Stimulated activated naive B cell treated with anti-CD40 and anti-IgM and Interleukin-4, amounts not matched to agents 10 μg/mL and 1 μg/mL and 100 μg/mL, for 72 hours (primary cell): Measurements from ENCODE around the gene MGRN1.

Experiments used
- ATAC-seq, 2 donors: fragments of 150-1000 bp; cut with Tn5 transposase; replicated peaks; 2 replicates each; pipeline ENCODE4 v1.10.0; 2021; ENCODE audit warnings: moderate library complexity in 1 of 2
- DNase-seq: peaks from one replicate; pipeline ENCODE4 v3.0.0; 2021
- H3K27ac Mint-ChIP-seq: one replicate; pipeline ENCODE4 v1.8.0; 2022; ENCODE audit warnings: mild to moderate bottlenecking, mixed read lengths
- H3K27me3 Mint-ChIP-seq, 2 donors: one replicate each; pipeline ENCODE4 v1.8.0; 2022; ENCODE audit warnings: mixed read lengths in 2 of 2
- H3K36me3 Mint-ChIP-seq, 2 donors: one replicate each; pipeline ENCODE4 v1.8.0; 2022; ENCODE audit warnings: mixed read lengths in 2 of 2, mild to moderate bottlenecking in 1 of 2
- H3K4me1 Mint-ChIP-seq, 2 donors: one replicate each; pipeline ENCODE4 v1.8.0; 2022; ENCODE audit warnings: mixed read lengths in 2 of 2, mild to moderate bottlenecking in 1 of 2
- H3K4me3 Mint-ChIP-seq, 2 donors: one replicate each; pipeline ENCODE4 v1.8.0; 2022; ENCODE audit warnings: mild to moderate bottlenecking in 2 of 2, mixed read lengths in 2 of 2, moderate library complexity in 1 of 2
- H3K9me3 Mint-ChIP-seq, 2 donors: one replicate each; pipeline ENCODE4 v1.8.0; 2022; ENCODE audit warnings: mixed read lengths in 2 of 2, mild to moderate bottlenecking in 1 of 2

Gene MGRN1

DNA sequence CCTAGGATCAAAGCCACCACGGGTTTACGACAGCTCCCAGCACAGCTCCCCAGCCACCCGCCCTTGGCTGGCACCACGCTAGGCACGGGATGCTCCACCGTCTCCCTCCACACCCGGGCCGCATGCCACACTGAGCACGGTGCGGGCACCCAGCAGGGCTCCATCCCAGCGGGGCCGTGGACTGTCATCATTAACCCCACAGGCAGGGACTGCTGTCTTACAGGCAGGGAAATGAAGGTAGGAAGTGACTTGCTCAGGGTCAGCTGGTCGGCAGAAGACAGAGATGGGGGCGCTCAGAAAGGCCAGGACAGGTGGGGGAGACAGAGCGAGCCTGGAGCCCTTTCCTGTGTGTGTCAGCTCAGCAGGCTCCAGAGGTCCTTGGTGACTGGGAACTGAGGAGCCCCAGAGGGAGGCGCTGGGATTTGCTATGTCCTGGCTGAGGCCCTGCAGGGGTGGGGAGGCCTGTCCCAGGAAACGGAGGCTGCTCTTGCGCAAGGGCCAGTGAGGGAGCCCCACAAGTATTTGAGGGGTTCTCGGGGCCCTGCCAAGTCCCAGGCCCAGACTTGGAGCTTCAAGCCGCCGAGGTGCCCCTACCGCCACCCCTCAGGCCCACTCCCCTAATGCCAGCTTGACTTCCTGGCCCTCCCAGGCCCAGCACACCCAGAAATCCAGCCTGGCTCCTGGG lies 13.1 kb upstream of the MGRN1 start:
- H3K27me3 Mint-ChIP-seq = no peaks in the 10 kb centered on the region
- peaks cover 22 to 39% of the 10 kb centered on the region in 2 donors for H3K4me1 Mint-ChIP-seq
- no peak overlapping the region for H3K27ac Mint-ChIP-seq
- DNase-seq (no peak), ATAC-seq (no peak)
- H3K4me3 Mint-ChIP-seq = no peak overlapping the region
- peaks cover 0 to under 1% of the 10 kb centered on the region in 2 donors for H3K9me3 Mint-ChIP-seq
- H3K36me3 Mint-ChIP-seq = peaks cover 13 to 21% of the 10 kb centered on the region in 2 donors

DNA sequence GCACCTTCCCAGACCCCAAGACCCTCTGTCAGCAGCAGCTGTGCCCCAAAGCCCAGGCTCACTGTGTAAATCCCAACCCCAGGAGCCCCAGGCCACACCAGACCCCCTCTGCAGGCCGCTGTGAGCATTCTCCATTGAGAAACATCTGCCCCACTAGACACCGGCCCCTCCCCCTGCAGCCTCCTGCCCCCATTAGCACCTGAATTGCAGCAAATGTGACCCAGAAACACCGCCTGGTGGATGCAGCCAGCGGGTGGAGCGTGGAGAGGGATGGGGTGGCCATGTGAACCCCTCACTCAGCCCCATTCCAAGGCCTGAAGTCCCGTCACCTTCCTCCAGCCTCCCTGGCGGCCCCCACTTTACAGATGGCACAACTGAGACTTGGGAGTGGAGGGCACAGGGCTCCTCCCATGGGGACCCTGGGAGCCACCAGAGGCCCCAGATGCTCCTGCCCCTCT lies 12.1 kb upstream of the MGRN1 start:
- Mint-ChIP-seq H3K27me3 (no peaks in the 10 kb centered on the region), H3K27ac (no peak overlapping the region), H3K4me3 (no peak overlapping the region), H3K9me3 (peaks cover 0 to 1% of the 10 kb centered on the region in 2 donors), H3K4me1 (peaks cover 19 to 40% of the 10 kb centered on the region in 2 donors), H3K36me3 (peaks cover 8 to 13% of the 10 kb centered on the region in 2 donors)
- DNase-seq = no peak
- no peak for ATAC-seq

DNA sequence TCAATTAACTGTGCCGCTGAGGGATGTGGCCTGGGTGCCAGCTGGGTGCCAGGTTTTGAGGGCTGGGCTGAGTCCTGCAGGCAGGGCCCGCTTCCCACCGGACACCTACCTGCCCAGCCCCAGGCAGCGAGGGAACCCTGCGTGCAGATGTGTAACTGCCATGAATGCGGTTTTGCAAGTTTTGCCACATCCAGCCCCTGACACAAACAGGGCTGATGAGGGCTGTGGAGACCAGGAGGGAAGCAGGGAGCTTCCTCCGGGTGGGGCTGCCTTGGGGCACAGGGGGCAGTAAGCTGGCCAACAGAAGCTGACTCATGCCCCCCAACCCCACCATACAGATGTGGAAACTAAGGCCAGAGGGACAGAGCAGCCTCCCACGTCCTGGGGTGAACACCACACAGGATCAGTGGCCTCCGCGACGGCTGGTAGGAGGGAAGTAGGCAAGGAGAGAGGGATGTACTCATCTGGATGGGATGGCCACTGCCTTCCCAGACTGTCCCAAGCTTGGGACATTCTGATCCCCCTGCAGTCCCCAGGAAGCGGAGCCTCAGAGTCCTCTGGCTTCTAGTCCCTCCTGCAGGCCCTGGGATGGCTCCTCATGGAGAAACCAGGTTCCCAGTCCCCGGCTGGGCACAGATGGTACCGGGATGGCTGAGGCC lies 11.5 kb upstream of the MGRN1 start:
- H3K27ac Mint-ChIP-seq = peak overlapping the region; percentile 31
- no peak for ATAC-seq

DNA sequence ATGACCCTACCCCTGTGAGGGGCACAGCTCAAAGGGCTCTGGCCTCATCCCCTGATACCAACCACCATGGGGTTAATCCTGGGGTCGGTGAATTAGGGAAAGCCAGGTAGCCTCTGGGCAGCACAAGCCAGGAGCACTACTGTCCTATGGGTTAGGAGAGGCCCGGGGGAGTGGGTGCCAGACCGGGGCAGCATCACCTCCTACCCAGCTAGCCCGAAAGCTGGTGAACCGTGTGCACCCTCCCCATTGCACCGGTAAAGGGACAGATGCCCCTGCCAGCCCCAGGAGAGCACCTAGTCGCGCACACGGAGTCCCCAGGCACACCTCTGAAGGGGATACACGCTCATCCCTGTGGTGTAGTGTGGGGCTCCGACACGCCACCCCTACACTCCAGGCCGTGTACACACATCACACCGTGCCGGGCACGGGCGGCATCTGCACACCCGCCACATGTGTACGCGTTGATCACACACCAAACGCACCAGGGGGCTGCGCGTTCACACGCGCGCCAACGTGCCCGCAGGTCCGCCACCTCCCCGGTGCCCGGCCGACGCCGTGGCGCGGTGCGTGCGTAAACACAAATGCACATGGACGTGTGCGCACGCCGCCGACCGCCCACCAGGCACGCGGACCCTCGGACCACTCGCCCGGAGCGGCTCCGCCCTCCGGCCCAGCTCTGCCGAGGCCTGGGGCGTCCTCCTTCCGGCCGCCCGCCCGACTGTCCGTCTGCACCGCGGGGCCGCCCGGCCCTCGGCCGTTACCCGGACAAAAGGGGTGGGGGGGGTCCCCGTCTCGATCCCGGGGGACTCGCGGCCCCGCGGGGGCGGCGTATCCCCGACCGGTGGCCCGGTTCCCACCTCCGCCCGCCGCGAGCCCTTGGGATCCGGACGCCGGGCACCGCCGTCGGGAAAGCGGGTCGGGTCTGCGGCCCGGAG lies 10.7 kb upstream of the MGRN1 start:
- no peaks in the 10 kb centered on the region for H3K27me3 Mint-ChIP-seq
- H3K9me3 Mint-ChIP-seq = peaks cover 0 to 1% of the 10 kb centered on the region in 2 donors
- peaks cover 21 to 40% of the 10 kb centered on the region in 2 donors for H3K4me1 Mint-ChIP-seq
- ATAC-seq (peak; percentile 9 to 13), DNase-seq (peak; percentile 48)
- peak overlapping the region; percentile 75 to 84 for H3K4me3 Mint-ChIP-seq
- H3K27ac Mint-ChIP-seq = peak overlapping the region; percentile 31
- H3K36me3 Mint-ChIP-seq = peaks cover 3 to 4% of the 10 kb centered on the region in 2 donors

More for the DNA sequence above, 11.5 kb upstream of the MGRN1 start:
- Mint-ChIP-seq H3K4me1 (peaks cover 21 to 40% of the 10 kb centered on the region in 2 donors), H3K4me3 (peak overlapping the region; percentile 75 to 84), H3K36me3 (peaks cover 8 to 10% of the 10 kb centered on the region in 2 donors), H3K9me3 (peaks cover 0 to 1% of the 10 kb centered on the region in 2 donors), H3K27me3 (no peaks in the 10 kb centered on the region)
- no peak for DNase-seq

DNA sequence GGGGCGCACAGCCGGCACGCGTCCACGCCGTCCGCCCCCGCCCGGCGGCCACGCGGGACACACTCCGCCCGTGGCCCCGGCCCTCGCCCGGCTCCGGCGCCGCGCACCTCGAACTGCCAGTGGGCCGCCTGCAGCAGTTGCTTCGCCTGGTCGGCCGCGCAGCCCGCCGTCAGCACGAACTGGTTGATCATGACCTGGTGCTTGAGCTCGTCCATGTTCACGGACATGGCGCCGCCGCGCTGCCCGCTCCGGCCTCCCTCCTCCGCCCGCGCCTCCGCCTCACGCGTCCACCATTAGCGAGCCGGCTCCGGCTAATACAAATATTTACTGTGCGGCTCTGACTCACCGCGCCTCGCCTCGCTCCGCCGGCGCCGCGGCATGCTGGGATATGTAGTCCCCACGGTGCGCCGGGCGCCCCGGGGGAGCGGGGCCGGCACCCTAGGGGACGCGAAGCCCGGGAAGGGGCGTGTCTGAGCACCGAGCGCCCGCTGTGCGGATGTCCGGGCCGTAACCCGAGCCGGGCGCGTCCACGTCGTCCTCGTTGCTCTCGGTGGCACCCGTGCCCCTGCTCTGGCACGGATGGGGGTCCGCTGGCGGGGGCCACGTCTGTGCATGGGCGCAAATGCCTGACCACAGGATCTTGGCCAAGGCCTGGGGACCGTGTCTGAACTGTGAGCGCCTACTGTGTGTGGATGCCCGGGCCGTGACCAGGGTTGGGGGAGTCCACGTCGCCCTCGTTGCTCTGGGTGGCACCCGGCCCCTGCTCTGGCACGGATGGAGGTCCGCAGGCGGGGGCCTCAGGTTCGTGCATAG lies 9.8 kb upstream of the MGRN1 start, which contains the start of gene UBALD1:
UBALD1 (minus strand) TSS at position 318 of the 813 bp plus-strand sequence; CDS start at position 227, 91 bp downstream.
- Mint-ChIP-seq H3K27ac (peak within 1 kb of the TSS; percentile 97), H3K36me3 (peaks cover 1 to 4% of the 10 kb centered on the region in 2 donors), H3K4me3 (peak within 1 kb of the TSS; percentile 91 to 94), H3K27me3 (no peaks in the 10 kb centered on the region), H3K4me1 (peaks cover 21 to 40% of the 10 kb centered on the region in 2 donors), H3K9me3 (peaks cover 0 to 1% of the 10 kb centered on the region in 2 donors)
- ATAC-seq = peak; percentile 68 to 74
- DNase-seq = peak; percentile 86

DNA sequence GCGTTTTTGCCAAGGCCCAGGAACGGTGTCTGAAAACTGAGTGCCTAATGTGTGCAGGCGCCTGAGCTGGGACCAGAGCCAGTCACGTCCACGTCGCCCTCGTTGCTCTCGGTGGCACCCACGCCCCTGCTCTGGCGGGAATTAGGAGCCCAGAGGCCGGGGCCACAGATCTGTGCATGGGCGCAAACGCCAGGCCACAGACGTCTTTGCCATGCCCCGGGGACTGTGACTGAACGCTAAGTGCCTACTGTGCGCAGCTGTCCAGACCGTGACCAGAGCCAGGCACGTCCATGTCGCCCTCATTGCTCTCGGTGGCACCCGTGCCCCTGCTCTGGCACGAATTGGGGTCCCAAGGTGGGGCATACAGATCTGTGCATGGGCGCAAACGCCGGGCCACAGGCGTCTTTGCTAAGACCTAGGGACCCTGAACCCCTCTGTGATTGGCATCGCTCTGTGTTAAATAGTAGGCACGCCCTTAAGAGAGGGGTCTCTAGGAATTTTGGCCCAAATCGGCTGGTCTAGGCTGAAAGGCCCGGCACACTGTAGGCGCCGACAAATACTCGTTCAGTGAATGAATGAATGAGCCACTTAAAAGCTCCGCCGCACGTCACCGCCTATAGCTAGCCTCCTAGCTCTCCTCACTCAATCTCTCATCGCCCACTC lies 9.1 kb upstream of the MGRN1 start:
- Mint-ChIP-seq H3K4me3 (peak overlapping the region; percentile 91 to 94), H3K9me3 (peaks cover 0 to 1% of the 10 kb centered on the region in 2 donors), H3K27ac (peak overlapping the region; percentile 97), H3K27me3 (no peaks in the 10 kb centered on the region), H3K36me3 (peaks cover 1 to 4% of the 10 kb centered on the region in 2 donors), H3K4me1 (peaks cover 21 to 40% of the 10 kb centered on the region in 2 donors)
- DNase-seq (no peak), ATAC-seq (no peak)

DNA sequence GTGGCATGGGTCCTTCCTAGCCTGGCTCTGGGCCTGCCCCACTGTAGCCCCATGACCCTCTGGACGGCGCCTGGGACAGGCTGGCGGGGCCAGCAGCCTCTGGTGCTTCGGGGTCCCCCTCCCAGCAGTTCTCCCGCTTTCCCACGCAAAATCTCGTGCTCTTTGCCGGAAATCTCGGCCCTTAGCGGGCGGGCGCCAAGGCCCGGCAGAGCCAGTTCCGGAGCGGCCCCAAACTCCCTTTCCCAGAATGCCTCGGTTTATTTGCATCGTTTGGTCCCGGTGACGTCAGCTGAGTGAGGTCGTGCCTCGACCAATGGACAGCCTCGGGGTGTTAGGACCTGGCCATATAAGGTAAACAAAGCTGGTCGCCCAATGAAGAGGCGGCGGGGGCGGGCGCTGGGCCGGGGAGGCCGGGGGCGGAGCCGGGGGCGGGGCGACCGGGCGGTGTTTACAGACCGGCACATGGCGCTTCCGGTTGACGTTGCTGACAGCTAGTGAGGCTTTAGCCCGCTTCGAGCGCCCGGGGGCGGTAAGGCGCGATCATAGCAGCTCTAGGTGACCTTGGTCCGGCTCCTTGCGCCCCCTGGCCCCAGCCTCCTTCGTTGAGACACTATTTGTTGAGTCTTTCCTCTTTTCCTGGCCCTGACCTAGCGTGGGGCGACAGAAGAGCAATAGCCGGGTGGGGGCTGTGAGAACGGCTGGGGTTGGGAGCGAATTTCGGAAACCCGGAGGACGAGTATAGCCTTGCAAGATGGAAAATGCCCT lies 8.4 kb upstream of the MGRN1 start:
- Mint-ChIP-seq H3K4me3 (peak overlapping the region; percentile 94 to 96), H3K27ac (peak overlapping the region; percentile 100), H3K9me3 (peaks cover 0 to 1% of the 10 kb centered on the region in 2 donors), H3K27me3 (no peaks in the 10 kb centered on the region), H3K36me3 (peaks cover 1 to 4% of the 10 kb centered on the region in 2 donors), H3K4me1 (peaks cover 21 to 38% of the 10 kb centered on the region in 2 donors)
- peak; percentile 99 for DNase-seq
- peak; percentile 83 to 86 for ATAC-seq

DNA sequence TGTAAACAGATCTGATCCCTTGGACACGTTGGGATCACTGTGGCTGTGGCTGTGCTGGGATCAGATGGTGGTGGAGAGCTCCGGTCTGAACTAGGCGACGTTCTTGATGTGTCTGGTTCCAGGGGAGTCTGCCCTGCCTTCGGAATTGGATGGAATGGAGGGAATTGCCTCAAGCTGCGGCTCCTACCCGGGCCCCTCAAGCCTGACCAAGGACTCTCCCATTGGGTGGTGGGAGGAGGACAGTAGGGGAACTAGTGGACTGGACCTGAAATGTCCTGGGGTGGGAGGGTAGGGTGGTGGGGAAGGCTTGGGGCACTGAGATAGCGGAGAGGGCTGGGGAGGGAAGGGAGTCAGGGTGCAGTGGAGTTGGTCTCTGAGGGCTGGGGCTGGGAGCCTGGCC lies 6.7 kb upstream of the MGRN1 start:
- Mint-ChIP-seq H3K27ac (no peak overlapping the region), H3K9me3 (peaks cover 0 to 1% of the 10 kb centered on the region in 2 donors), H3K4me3 (no peak overlapping the region), H3K36me3 (peaks cover 1 to 4% of the 10 kb centered on the region in 2 donors), H3K4me1 (peaks cover 18 to 28% of the 10 kb centered on the region in 2 donors), H3K27me3 (no peaks in the 10 kb centered on the region)
- no peak for ATAC-seq
- DNase-seq = no peak

DNA sequence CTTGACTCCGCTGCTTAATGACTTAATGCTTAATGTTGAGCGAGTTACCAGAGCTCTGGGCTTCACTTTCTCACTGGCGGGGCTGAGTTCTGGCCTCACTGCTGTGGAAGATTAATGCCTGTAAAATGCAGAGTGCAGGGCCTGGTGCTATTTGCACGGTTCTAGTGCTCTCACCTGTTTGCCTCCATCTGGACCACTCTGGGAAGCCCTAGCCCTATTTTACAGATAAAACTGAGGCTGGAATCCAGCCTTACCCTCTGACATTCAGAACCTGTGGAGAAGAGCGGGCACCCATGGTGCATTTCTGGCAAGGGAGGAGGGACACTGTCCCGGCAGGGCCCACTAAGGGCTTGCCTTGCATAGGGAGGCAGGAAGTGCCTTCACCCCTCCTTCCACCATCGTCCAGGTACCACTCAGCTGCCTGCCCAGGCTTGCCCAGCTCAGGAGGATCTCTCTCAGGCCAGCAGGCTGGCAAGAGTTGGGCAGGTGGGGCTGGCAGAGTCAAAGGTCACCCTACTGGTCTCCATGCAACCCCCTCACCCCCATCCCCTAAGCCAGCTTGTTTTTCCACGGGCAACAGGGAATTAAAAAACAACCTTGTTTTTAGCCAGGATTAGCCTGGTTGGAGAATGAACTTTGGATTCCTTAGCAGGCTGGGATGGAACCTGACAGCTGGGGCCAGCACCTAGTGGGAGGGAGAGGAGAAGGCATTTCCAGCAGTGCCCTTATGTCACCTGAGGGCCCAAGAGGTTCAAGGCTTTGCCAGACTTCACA lies 5.8 kb upstream of the MGRN1 start:
- no peak overlapping the region for H3K27ac Mint-ChIP-seq
- H3K4me3 Mint-ChIP-seq = no peak overlapping the region

DNA sequence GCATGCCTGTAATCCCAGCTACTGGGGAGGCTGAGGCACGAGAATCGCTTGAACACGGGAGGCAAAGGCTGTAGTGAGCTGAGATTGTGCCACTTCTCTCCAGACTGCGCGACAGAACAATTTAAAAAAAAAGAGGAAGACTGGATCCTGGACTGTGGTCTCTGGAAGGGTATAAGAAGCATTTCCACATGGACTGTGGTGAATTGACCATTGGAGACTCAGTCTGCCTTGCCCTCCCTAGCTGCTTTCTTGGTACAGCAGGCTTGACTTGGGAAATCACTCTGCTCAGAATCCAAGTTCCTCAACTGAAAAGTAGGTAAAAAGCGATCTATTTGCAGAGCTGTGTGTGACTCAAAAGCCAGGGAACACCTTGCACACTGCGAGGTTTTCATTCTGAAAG lies 1.0 kb upstream of the MGRN1 start:
- H3K27ac Mint-ChIP-seq = peak overlapping the region; percentile 47
- H3K4me3 Mint-ChIP-seq = peak overlapping the region; percentile 41 to 51
- ATAC-seq = no peak
- peaks cover 21 to 36% of the 10 kb centered on the region in 2 donors for H3K4me1 Mint-ChIP-seq
- DNase-seq = no peak
- no peaks in the 10 kb centered on the region for H3K27me3 Mint-ChIP-seq
- no peaks in the 10 kb centered on the region for H3K9me3 Mint-ChIP-seq
- peaks cover 14 to 15% of the 10 kb centered on the region in 2 donors for H3K36me3 Mint-ChIP-seq

More for the DNA sequence above, 5.8 kb upstream of the MGRN1 start:
- H3K36me3 Mint-ChIP-seq = peaks cover 1 to 4% of the 10 kb centered on the region in 2 donors
- no peak for DNase-seq
- H3K4me1 Mint-ChIP-seq = peaks cover 14 to 31% of the 10 kb centered on the region in 2 donors
- ATAC-seq = no peak
- H3K9me3 Mint-ChIP-seq = peaks cover 0 to 1% of the 10 kb centered on the region in 2 donors
- H3K27me3 Mint-ChIP-seq = no peaks in the 10 kb centered on the region

DNA sequence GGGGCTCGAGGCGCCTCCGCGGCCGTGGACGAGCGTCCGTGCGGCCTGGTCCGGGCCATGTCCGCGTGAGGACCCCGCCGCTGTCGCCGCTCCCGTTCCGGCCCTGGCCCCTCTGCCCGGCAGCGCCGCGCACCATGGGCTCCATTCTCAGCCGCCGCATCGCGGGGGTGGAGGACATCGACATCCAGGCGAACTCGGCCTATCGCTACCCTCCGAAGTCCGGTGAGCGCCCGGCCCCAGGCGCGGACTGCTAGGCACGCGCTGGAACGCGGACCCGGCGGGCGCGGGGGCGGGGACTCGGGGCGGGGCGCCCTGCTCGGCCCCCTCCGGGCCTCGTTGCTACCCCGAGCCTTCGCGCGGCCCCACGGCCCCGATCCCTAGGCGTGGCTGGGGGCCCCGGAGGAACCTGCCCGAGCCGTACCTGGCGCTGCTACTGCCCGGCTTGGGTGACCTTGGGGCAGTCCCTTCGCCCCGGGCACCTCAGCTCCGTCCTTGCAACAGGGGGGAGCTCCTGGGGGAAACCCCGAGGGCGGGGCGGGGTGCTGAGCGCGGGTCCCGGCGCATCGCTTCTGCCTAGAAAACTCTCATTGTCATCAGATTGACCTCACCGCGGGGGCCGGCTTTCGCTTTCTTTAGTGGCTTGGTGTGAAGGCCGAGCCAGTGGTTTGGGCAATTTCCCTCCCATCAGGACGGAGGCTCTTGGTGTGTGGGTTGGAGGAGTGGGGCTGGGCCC lies 367 bp downstream of the MGRN1 start:
- DNase-seq (peak; percentile 89), ATAC-seq (peak; percentile 75 to 77)
- peak overlapping the region; percentile 99 for H3K27ac Mint-ChIP-seq
- no peaks in the 10 kb centered on the region for H3K27me3 Mint-ChIP-seq
- H3K4me3 Mint-ChIP-seq = peak overlapping the region; percentile 97 to 99
- H3K9me3 Mint-ChIP-seq = no peaks in the 10 kb centered on the region
- H3K4me1 Mint-ChIP-seq = peaks cover 24 to 45% of the 10 kb centered on the region in 2 donors
- peaks cover 21 to 22% of the 10 kb centered on the region in 2 donors for H3K36me3 Mint-ChIP-seq
